Non-pigmented ciliary epithelial cell (primary cell): ENCODE measurements around the gene HNRNPCL1.
"Not testable (repeated sequence)": the region's sequence is repeated elsewhere in the genome, so short reads cannot be mapped to it uniquely, and the experiment has no call there.

ENCODE experiments used
- DNase-seq: peaks from one replicate; pipeline ENCODE4 v3.0.0-alpha.2; 2010; ENCODE audit warnings: low read depth

Gene HNRNPCL1

GRCh38 chr1:12848620-12849019, at the start of gene HNRNPCL1:
HNRNPCL1 (minus strand) TSS chr1:12848720; CDS start chr1:12848289, 431 bp downstream.
- DNase-seq, result not testable (repeated sequence)

- not testable (repeated sequence) for DNase-seq
Measured at GRCh38 chr1:12898170-12898569, 49.6 kb upstream of the HNRNPCL1 start, which contains the start of gene PRAMEF10. PRAMEF10 (minus strand) TSS chr1:12898270; CDS start chr1:12895847, 2,423 bp downstream.

- not testable (repeated sequence) for DNase-seq
Measured at GRCh38 chr1:12886101-12886500, 37.6 kb upstream of the HNRNPCL1 start, which contains the start of gene PRAMEF4. PRAMEF4 (minus strand) TSS chr1:12886201; CDS start chr1:12883394, 2,807 bp downstream.

- DNase-seq, result not testable (repeated sequence)
Measured at GRCh38 chr1:12878453-12878852, 29.9 kb upstream of the HNRNPCL1 start.

GRCh38 chr1:12863131-12863880, 14.8 kb upstream of the HNRNPCL1 start:
- not testable (repeated sequence) for DNase-seq

- DNase-seq, result not testable (repeated sequence)
Measured at GRCh38 chr1:12856786-12857185, 8.3 kb upstream of the HNRNPCL1 start, which contains the start of gene PRAMEF2. PRAMEF2 (plus strand) TSS chr1:12857086; CDS start chr1:12859010, 1,924 bp downstream.

GRCh38 chr1:12851779-12852178, 3.3 kb upstream of the HNRNPCL1 start:
- no peak for DNase-seq

GRCh38 chr1:12833251-12833650, 15.3 kb downstream of the HNRNPCL1 start:
- DNase-seq, result not testable (repeated sequence)

GRCh38 chr1:12831310-12831709, 17.2 kb downstream of the HNRNPCL1 start, which contains the start of gene PRAMEF11:
PRAMEF11 (minus strand) TSS chr1:12831410; CDS start chr1:12828789, 2,621 bp downstream.
- DNase-seq, result not testable (repeated sequence)

GRCh38 chr1:12819061-12819460, 29.5 kb downstream of the HNRNPCL1 start:
- not testable (repeated sequence) for DNase-seq

GRCh38 chr1:12811409-12811784, 37.1 kb downstream of the HNRNPCL1 start:
- no peak for DNase-seq

- DNase-seq, result no peak
Measured at GRCh38 chr1:12810691-12811408, 37.7 kb downstream of the HNRNPCL1 start.

GRCh38 chr1:12809933-12810332, 38.6 kb downstream of the HNRNPCL1 start:
- DNase-seq, result no peak

GRCh38 chr1:12799730-12800129, 48.8 kb downstream of the HNRNPCL1 start:
- no peak for DNase-seq

GRCh38 chr1:12798911-12799310, 49.6 kb downstream of the HNRNPCL1 start:
- DNase-seq, result no peak
